A673 (cell line): ENCODE results near the gene SH3D21. TPM values are rescaled to one million over a fixed set of nuclear protein-coding genes. Genes with fewer than 3 reads are reported as not detected.

Experiments
- BruUV-seq: library from RNA; stranded (reverse); fragments of 400-500 nt; replicated peaks from 2 replicates; lab custom pipeline; 2021; lab: Mats Ljungman, UMichigan
- CTCF ChIA-PET: fragments of 300-600 bp; sonication (Branson Sonifier 250); formaldehyde crosslinking; loops from one replicate; lab custom pipeline; 2022; ENCODE audit warnings: antibody characterized with exemption; lab: Charles Lee
- POLR2A ChIA-PET: fragments of 300-600 bp; sonication (Branson Sonifier 250); formaldehyde crosslinking; loops from one replicate; lab custom pipeline; 2022; ENCODE audit warnings: antibody characterized with exemption; ENCODE audit not compliant: low non-redundant PET; lab: Charles Lee
- DNase-seq: peaks from one replicate; pipeline ENCODE4 v3.0.0-alpha.2; 2015; ENCODE audit warnings: low spot score
- H3K27ac ChIP-seq: fragments of 200-600 bp; sonication (generic); 2 replicates; pipeline ENCODE4 v1.5.1; 2016; ENCODE audit warnings: mixed run types, low read depth, mild to moderate bottlenecking, mixed read lengths, antibody characterized with exemption, low read length; ENCODE audit not compliant: poor library complexity, severe bottlenecking
- H3K27me3 ChIP-seq: fragments of 200-600 bp; sonication (generic); replicated peaks from 2 replicates; pipeline ENCODE4 v1.6.1; 2017; ENCODE audit warnings: mixed run types, low read depth, mild to moderate bottlenecking, mixed read lengths, antibody characterized with exemption, low read length; ENCODE audit not compliant: insufficient read depth, poor library complexity
- H3K36me3 ChIP-seq: fragments of 200-600 bp; sonication (generic); 2 replicates; pipeline ENCODE4 v1.6.1; 2016; ENCODE audit warnings: mixed run types, mild to moderate bottlenecking, mixed read lengths, antibody characterized with exemption, low read length; ENCODE audit not compliant: insufficient read depth, poor library complexity, severe bottlenecking
- H3K4me1 ChIP-seq: fragments of 200-600 bp; sonication (generic); 2 replicates; pipeline ENCODE4 v1.6.1; 2017; ENCODE audit warnings: mixed run types, mild to moderate bottlenecking, mixed read lengths, antibody characterized with exemption, low read length; ENCODE audit not compliant: insufficient read depth, poor library complexity, severe bottlenecking
- H3K4me3 ChIP-seq: fragments of 200-600 bp; sonication (generic); 2 replicates; pipeline ENCODE4 v1.5.1; 2016; ENCODE audit warnings: low read depth, mixed run types, mild to moderate bottlenecking, mixed read lengths, low read length; ENCODE audit not compliant: poor library complexity, severe bottlenecking
- H3K9me3 ChIP-seq: fragments of 200-600 bp; sonication (generic); 2 replicates; pipeline ENCODE4 v1.6.1; 2016; ENCODE audit warnings: mixed run types, low read depth, mild to moderate bottlenecking, mixed read lengths, antibody characterized with exemption, low read length; ENCODE audit not compliant: poor library complexity, severe bottlenecking
- EZH2 ChIP-seq: fragments of 200-600 bp; sonication (generic); IDR thresholded peaks from 2 replicates; pipeline ENCODE4 v1.6.1; 2017; ENCODE audit warnings: borderline replicate concordance, low read depth, mild to moderate bottlenecking, mixed read lengths, antibody characterized with exemption, low read length; ENCODE audit not compliant: poor library complexity, severe bottlenecking
- intact Hi-C: fragments of 100-400 bp; cut with micrococcal nuclease; formaldehyde crosslinking; loops from one replicate; pipeline ENCODE4 v1.10.0; 2022; ENCODE audit not compliant: unreplicated experiment
- total RNA-seq: library from RNA; stranded (reverse); gene quantifications from 2 replicates; pipeline ENCODE4 v1.2.3, GENCODE V29; 2021
- TF ChIP-seq, protein P1 (sequence below): fragments of 300-800, 200-600 bp; sonication (generic); conservative IDR thresholded peaks from 2 replicates; pipeline ENCODE4 v1.5.1; 2017; ENCODE audit warnings: low read depth, mild to moderate bottlenecking, antibody characterized with exemption, low read length, moderate library complexity, mixed read lengths

The SH3D21 gene
- total RNA-seq, 1 experiment from 2014 or later = 2.9 TPM

DNA sequence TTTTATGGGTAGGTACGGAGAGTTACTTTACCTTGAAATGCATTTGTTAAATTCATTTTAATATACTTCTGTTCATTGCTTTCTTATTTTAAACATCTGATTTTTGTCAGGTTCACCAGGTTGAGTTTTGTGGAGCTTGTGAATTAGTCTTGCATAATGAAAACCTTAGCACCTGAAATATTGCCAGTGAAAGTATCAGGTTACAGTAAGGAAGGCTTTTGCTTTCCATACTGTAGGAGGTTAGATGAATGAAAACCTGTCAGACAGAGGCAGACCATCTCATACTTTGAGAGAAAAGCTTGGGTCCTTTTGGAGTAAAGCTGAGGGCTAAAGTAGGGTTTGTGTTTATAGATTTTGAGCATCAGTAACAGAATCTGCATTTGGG lies 47.2 kb upstream of the SH3D21 start:
- Histone ChIP-seq H3K4me1 (peaks cover 27% of the 10 kb centered on the region), H3K9me3 (no peaks in the 10 kb centered on the region), H3K4me3 (no peak overlapping the region), H3K27me3 (no peaks in the 10 kb centered on the region), H3K36me3 (peaks cover 15% of the 10 kb centered on the region), H3K27ac (no peak overlapping the region)
- intact Hi-C loops = no loop called here
- BruUV-seq = no TSS peak
- CTCF ChIA-PET = no interaction called here
- no peak for TF ChIP-seq EZH2
- TF ChIP-seq, protein P1, sequence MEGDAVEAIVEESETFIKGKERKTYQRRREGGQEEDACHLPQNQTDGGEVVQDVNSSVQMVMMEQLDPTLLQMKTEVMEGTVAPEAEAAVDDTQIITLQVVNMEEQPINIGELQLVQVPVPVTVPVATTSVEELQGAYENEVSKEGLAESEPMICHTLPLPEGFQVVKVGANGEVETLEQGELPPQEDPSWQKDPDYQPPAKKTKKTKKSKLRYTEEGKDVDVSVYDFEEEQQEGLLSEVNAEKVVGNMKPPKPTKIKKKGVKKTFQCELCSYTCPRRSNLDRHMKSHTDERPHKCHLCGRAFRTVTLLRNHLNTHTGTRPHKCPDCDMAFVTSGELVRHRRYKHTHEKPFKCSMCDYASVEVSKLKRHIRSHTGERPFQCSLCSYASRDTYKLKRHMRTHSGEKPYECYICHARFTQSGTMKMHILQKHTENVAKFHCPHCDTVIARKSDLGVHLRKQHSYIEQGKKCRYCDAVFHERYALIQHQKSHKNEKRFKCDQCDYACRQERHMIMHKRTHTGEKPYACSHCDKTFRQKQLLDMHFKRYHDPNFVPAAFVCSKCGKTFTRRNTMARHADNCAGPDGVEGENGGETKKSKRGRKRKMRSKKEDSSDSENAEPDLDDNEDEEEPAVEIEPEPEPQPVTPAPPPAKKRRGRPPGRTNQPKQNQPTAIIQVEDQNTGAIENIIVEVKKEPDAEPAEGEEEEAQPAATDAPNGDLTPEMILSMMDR = no peak
- no peak for DNase-seq
- POLR2A ChIA-PET = no interaction called here

DNA sequence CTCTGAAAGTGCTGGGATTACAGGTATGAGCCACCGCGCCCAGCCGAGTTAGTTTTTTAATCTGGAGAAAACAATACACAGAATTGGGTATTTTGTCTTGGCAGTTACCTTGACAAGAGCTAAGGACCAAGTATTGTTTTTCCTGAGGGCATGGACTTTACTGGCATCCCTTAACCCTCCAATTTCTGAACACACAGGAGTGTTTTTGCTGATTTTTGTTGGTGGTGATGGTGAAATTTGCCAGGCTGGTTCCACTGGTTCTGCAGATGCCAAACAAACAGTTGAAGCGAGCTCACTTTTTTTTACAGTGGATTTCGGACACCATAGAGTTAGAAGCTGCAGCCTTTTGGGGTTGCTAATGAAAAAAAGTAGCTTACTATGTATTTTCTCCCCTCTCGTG lies 37.2 kb upstream of the SH3D21 start:
- CTCF ChIA-PET = no interaction called here
- Histone ChIP-seq H3K4me3 (no peak overlapping the region), H3K27ac (no peak overlapping the region), H3K36me3 (peaks cover 29% of the 10 kb centered on the region), H3K9me3 (no peaks in the 10 kb centered on the region), H3K4me1 (peaks cover 10% of the 10 kb centered on the region), H3K27me3 (no peaks in the 10 kb centered on the region)
- POLR2A ChIA-PET = no interaction called here
- BruUV-seq = no TSS peak
- no peak for TF ChIP-seq EZH2
- TF ChIP-seq, protein P1 = no peak
- intact Hi-C loops = no loop called here
- DNase-seq = no peak

DNA sequence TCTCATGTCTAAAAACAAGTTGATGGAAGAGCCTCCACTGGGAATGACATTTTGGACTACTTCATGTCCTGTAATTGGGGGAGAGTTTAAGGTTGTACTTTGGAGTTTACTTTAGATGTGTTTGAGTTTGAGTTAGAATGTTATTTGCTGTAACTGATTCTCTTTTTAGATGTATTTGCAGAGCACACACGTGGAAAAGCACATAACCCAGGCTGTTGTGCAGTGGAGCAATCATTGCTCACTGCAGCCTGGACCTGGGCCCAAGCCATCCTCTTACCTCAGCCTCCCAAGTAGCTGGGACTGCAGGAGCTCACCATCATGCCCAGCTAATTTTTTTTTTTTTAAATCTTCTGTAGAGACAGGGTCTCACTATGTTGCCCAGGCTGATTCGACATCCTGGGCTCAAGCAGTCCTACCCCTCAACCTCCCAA lies 36.7 kb upstream of the SH3D21 start:
- Histone ChIP-seq H3K27ac (no peak overlapping the region), H3K4me3 (no peak overlapping the region), H3K4me1 (peaks cover 10% of the 10 kb centered on the region), H3K9me3 (no peaks in the 10 kb centered on the region), H3K36me3 (peaks cover 34% of the 10 kb centered on the region), H3K27me3 (no peaks in the 10 kb centered on the region)
- TF ChIP-seq EZH2 = no peak
- TF ChIP-seq, protein P1 = no peak
- CTCF ChIA-PET = no interaction called here
- intact Hi-C loops = no loop called here
- no peak for DNase-seq
- no TSS peak for BruUV-seq
- POLR2A ChIA-PET = no interaction called here
